Activated CD4-positive, CD25-positive, alpha-beta regulatory T cell treated with anti-CD3 and anti-CD28 coated beads, Interleukin-2, amount 50 U/mL, for 72 hours (primary cell): ENCODE results near the gene ABCF2.

ENCODE experiments used
- DNase-seq: peaks from one replicate; pipeline ENCODE4 v3.0.0; 2021

Gene ABCF2

GRCh38 chr7:151226875-151227782 lies at the start of gene ABCF2:
Gene ABCF2, minus strand, starts transcription at chr7:151227205. Its CDS starts 747 bp downstream, at chr7:151226458.
- DNase-seq: peak; percentile 94

DNA sequence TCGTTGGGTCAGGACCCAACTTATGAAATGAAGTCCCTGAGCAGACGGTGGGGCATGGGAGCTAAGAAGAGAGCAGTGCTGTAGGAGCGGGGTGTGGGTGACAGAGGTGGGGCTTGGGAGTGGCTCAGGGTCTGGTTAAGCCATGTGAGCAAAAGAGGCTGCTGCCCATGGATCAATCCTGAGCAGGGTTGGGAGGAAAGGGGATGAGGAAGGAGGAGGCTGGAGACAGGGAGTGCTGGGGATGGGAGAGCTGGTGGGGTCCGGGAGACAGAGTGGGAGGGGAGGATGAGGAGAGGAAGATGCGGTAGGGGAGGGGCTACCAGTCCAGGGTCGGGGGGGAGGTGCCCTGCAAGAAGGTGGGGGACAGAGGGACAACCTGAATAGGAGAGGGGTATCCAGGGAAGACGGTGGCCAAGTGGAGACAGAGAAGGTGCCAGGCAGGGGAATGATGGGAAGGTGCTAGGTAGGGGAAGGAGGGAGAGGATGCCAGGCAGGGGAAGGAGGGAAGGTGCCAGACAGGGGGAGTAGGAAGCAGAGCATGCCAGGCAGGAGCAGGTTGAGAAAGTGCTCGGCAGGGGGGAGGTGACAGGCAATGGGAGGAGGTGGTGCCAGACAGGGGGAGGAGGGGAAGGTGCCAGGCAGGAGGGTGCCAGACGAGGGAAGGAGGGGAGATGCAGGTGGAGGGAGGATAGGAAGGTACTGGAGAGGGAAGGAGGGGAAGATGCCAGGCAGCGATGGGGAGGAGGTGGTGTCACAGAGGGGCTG lies 49.0 kb upstream of the ABCF2 start:
- DNase-seq: no peak

GRCh38 chr7:151274936-151275812 lies 48.2 kb upstream of the ABCF2 start:
- no peak for DNase-seq

DNA sequence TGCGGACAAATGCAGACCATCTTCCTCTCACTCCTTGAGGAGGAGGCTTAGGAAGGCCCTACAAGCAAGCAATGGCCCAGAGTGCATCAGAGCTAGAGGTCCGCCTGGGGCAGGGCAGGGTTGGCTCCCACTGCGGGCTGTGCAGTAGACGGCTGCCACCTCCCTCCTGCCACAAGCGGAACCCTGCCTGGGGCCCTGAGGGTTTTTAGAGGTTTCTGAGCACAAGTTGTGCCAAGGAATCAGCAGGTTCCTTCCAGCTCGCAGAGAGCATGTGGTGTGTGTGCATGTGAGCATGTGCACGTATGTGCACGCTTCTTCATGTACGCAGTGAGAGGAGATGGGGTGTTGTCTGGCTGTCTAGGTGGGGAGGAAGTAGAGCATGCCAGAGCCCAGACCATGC lies 47.4 kb upstream of the ABCF2 start:
- DNase-seq: no peak

- no peak for DNase-seq
Observed at GRCh38 chr7:151273651-151274390, 46.8 kb upstream of the ABCF2 start.

DNA sequence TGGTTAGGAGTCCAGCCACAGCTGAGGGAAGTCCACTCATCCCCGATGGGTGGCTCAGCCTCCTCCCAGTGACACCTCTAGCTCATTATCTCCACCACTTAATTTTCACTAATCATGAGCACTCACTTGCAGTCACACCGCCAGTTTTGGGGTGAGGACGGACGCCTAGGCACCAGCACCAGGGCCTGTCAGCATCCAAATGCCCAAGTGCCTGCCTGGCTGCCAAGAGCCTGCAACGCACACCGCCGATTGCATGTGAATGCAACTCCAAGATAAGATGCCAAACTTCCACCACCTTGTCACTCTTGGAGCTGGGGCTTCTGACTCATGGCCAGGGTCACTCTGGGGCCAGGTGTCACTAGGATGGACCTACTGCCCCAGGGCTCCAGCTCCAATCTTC lies 45.9 kb upstream of the ABCF2 start:
- no peak for DNase-seq

- no peak for DNase-seq
Observed at GRCh38 chr7:151272405-151272804, 45.4 kb upstream of the ABCF2 start.

GRCh38 chr7:151271699-151272355 lies 44.8 kb upstream of the ABCF2 start:
- no peak for DNase-seq

DNA sequence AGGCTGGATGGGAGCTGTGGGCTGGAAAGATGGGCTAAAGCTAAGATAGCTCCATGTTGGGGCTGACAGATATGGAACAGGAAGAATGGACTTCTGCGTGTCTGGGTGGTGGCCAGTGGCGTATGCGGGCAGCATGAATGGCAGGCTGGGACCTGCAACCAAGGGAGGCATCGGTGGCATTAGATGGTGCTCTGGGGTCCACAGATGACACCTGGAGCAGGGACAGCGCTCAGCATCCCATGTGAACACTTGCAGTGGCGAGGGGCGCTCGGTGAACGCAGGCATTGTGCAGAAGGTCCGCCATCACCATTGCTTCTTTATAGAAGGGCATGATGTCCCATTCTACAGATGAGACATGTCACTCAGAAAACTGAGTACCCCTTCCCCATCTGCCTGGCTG lies 42.5 kb upstream of the ABCF2 start:
- DNase-seq: no peak

DNA sequence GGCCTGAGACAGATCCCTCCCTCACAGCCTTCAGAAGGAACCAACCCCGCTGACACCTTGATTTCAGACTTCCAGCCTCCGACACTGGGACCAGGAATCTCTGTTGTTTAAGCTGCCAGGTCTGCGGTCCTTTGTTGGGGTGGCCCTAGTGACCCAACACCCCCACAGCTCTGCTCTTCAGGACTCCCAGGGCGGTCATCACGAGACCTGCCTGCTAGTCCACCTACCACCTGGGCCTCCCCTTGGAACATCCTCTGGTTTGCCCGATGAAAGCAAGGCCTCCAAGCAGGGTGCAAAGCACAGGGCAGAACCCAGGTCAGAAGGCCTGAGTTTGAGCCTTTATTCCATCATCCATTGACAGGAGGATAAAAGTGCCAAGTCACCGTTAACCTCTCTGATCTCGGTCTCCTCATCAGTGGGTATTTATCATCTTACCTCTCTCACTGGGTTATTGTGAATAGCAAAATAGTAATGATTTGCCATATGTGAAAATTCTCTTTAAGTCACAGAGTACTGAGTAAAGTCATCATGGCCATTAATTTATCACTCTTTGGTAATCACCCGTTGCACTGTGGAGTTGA lies 38.4 kb upstream of the ABCF2 start:
- DNase-seq: no peak

GRCh38 chr7:151264615-151265014 lies 37.6 kb upstream of the ABCF2 start:
- DNase-seq: no peak

DNA sequence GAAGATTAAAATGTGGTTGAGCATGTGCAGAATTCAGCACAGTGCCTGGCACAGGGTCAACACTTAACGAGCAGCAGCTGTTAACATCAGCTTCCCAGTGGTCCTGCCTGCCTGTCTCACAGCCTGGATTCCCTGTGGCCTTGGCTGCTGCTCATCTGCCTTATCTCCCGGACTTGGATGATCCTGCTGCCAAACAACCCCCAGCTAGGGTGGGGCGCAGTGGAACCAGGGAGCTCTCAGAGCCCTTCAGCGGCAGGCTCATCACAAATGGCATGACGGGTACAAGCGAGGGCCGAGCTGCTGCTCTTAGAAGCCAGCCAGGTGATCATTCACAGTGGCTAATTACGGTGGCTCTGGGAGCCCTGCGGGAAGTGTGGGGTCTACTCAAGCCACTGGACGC lies 34.5 kb upstream of the ABCF2 start:
- no peak for DNase-seq

DNA sequence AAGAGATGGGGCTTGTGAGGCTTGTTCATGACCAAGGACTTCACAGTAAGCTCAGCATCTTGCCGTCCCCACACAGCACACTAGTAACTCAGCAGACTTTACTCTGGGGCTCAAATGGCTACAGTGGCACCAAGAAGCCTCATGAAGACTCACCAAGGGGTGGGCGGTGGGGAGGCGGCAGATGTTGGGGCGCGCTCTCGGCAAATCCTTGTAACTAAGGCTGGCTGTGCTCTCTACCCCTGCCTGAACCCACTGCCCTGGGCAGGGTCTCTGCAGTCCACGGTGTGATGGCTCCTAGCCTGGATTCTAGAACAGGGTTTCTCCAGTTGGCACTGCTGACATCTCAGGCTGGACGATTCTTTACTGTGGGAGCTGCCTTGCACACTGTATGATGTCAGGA lies 33.9 kb upstream of the ABCF2 start:
- DNase-seq: no peak

DNA sequence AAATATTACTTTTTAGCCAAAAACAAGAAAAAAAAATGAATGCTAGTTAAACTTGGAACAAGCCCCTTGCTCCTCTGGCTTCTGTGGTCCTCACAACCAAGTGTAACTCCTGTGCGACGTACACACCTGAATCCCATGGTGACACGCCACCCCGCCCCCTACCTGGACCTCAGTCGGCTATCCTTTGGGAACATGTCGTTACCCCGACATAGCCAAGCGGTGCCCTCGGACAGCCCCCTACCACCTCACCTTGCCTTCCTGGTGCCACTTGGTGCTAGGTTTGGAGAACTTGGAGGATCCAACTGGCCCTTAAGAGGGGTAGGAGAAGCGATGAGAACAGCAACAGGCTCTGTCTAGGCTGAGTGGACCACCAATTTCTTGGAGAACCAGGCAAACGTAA lies 33.5 kb upstream of the ABCF2 start:
- no peak for DNase-seq

DNA sequence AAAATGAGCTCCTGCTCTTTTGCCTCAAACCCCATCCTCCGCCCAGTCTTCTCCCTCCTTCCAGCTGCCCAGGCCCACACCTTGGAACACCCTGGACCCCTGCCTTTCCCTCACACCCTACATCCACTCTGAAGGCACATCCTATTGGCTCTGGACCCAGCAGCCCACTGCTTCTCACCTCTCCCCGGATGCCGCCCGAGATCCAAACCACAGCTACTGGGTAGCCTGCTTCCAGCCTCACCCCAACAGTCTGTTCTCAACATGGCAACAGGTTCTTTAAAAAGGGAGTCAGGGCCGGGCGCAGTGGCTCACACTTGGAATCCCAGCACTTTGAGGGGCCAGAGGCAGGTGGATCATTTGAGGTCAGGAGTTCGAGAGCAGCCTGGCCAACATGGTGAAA lies 31.0 kb upstream of the ABCF2 start:
- no peak for DNase-seq

DNA sequence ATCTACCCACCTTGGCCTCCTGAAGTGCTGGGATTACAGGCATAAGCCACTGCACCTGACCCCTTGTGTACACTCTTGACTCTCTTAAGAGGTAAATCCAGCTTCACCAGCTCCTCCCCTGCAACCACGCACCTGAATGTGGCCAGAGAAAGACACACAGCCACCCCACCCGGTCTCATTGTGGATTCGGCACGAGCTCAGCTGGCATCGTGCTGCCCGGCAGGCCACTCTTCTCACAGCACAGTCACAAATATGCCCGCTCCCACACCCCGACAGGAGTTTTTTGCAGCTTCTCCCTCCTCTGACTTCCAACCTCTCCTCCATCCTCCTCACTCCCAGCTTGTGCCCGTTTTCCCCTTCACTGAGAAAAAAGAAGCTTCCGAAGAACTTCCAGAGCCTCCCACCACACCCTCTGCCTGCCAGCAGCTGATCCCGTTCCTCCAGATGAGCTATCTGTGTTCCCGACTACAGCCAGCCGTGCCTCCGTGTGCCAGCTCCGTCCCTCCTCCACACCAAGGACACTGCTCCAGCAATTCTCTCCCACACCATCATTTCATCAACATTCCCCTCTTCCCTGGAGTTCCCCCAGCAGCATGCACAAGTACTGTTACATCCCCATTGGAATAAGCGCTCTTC lies 29.5 kb upstream of the ABCF2 start:
- DNase-seq: no peak

DNA sequence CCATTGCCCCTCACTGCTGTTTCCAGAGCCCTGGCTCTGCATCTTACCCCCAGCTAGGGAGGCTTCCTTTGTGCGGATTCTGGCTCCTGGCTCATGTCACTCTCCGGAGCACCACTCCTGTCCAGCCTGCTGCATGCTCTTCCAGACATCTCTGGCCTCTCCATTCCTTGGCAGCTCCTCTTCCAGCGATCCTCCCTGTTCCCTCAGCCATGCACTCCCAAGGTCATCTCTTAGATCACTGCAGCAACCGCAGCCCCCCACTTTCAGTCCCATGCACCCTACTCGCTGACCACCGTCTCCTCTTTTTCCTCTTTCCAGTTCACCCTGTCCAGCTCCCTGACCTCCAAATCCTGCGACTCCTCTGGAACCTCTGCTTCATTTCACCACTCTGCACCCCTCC lies 28.4 kb upstream of the ABCF2 start:
- no peak for DNase-seq

DNA sequence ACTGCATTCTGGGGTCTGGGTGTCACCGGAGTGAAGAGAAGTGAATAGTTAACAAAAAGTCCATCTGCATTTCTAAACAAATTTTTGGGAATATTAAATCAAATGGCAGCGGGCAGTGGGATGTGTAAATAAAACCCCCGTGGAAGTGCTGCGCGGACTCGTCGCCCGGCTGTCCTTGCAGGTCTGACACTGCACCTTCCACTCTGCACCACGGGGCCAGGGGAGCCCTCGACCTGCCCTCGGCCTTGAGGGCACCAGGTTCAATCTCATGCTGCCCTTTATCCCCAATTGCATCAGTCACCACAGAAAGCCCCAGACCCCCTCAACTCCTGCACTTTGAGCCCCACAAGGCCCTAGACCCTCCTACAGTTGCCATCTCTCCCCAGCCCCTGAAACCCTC lies 27.8 kb upstream of the ABCF2 start:
- DNase-seq: no peak

DNA sequence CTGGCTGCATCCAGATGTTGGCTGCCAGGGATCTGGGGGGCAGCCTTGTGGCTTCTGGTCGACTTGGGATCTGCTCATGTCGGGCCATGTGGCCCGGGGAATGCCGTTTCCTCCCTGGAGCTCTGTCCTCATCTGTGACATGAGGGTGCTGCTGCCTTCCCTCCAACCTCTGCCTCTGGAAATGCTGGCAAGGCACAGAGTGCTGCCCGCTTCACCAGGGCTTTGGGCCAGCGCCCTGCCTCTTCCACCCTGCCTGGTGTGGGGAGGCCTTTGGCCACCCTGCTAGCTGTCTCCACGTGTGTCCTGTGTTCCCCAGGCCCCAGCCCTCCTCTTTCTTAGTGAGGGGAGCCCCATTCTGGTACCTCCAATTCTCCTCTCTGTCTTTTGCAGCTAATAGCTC lies 27.3 kb upstream of the ABCF2 start:
- no peak for DNase-seq

DNA sequence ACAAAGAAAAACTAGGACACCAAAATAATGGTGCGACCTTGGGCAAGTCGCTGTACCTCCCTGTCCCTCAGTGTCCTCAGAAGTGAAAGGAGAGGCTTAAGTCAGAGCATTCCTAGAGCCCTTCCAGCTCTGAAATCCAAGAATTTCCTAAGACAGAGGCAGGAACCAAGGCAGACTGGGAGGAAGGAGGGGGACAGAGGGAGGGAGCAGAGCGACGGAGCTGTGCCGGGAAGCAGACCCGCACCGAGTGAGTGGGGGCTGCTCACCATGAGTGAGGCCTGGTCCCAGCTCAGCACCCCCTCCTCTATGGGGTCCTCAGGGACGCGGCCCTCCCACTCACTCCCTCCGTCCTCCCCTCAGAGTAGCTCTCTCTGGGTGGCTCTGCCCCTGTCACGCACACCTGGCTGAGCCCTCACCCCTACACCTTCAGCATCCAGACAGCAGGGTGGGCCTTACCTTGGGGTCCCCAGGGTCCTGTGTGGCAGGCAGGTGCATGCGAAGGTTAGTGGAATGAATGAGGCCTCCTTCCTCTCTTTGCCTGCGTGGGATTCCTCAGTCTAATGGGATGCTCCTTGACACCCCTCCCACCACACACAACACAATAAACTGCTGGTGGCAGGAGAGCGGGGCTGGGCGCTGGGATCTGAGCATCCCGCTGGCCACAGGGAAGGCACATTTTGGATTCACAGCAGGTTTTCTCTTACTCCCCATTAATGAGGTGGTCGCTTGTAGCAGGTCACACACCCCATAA lies 26.1 kb upstream of the ABCF2 start:
- no peak for DNase-seq

DNA sequence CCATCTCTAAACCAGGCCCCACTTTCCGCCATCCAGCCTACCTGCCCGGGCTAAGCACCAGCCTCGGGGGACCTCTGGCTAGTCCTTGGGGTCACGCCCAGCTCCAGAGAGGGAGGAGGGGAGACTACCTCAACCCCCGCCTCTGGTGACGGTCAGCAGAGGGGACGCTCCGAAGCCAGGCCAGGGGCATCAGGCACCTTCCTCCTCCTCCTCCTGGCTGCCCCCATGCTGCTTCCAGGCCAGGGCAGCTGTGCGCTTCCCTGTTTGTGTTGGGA lies 25.5 kb upstream of the ABCF2 start:
- DNase-seq: no peak
